ENCODE results near the gene MAPK10.
A peak's percentile ranks its signal among the peaks of the same experiment; 100 is the strongest.

GRCh38 chr4:86358257-86358656 lies 1.6 kb downstream of the MAPK10 start:
- no peak for TF ChIP-seq CTCF (IDR thresholded peaks at IDR 0.05)
- TF ChIP-seq POLR2AphosphoS5 (IDR thresholded peaks at IDR 0.05) = peak; percentile 9

Data from prostate gland (tissue), 2 donors.